ENCODE data around the gene RHBDF1.

DNA sequence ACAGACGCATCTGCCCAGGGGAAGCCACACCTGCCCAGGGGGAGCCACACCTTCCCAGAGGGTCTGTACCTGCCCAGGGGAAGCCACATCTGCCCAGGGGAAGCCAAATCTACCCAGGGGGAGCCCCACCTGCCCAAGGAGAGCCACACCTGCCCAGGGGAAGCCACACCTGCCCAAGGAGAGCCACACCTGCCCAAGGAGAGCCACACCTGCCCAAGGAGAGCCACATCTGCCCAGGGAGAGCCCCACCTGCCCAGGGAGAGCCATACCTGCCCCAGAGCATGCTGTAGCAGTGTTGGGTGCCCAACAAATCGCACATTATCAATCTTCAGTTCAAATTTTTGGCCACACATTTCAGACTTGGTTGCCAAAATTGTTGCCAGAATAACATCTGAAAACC is 46.4 kb upstream of the RHBDF1 start:
- TF ChIP-seq, protein P1, sequence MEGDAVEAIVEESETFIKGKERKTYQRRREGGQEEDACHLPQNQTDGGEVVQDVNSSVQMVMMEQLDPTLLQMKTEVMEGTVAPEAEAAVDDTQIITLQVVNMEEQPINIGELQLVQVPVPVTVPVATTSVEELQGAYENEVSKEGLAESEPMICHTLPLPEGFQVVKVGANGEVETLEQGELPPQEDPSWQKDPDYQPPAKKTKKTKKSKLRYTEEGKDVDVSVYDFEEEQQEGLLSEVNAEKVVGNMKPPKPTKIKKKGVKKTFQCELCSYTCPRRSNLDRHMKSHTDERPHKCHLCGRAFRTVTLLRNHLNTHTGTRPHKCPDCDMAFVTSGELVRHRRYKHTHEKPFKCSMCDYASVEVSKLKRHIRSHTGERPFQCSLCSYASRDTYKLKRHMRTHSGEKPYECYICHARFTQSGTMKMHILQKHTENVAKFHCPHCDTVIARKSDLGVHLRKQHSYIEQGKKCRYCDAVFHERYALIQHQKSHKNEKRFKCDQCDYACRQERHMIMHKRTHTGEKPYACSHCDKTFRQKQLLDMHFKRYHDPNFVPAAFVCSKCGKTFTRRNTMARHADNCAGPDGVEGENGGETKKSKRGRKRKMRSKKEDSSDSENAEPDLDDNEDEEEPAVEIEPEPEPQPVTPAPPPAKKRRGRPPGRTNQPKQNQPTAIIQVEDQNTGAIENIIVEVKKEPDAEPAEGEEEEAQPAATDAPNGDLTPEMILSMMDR (conservative IDR thresholded peaks at IDR 0.05; ENCODE audit: low read depth, low read length) = no peak
- no peak for TF ChIP-seq EZH2 (IDR thresholded peaks at IDR 0.05; ENCODE audit: borderline replicate concordance, low read depth, low read length, poor library complexity, severe bottlenecking)
